GM13976 (cell line): ENCODE data around the gene SRGAP1.

Experiments used
- DNase-seq: peaks from one replicate; pipeline ENCODE4 v3.0.0; 2012; ENCODE audit warnings: low spot score
- in situ Hi-C: fragments of 300-500 bp; cut with MboI; formaldehyde crosslinking; loops from one replicate; pipeline ENCODE4 v1.12.0; 2022; ENCODE audit warnings: low sequenced_read_pairs, mixed read lengths, inconsistent platforms; ENCODE audit not compliant: unreplicated experiment
- TF ChIP-seq, protein P1 (sequence below): IDR thresholded peaks from 2 replicates; pipeline ENCODE4 v1.5.1; 2012; ENCODE audit warnings: borderline replicate concordance, mild to moderate bottlenecking; ENCODE audit not compliant: insufficient read depth; ENCODE audit errors: extremely low read depth, missing control alignments, control extremely low read depth

SRGAP1 gene

GRCh38 chr12:64139021-64139420 is 294.5 kb downstream of the SRGAP1 start:
- in situ Hi-C loops = no loop called here
- no peak for DNase-seq
- TF ChIP-seq, protein P1, sequence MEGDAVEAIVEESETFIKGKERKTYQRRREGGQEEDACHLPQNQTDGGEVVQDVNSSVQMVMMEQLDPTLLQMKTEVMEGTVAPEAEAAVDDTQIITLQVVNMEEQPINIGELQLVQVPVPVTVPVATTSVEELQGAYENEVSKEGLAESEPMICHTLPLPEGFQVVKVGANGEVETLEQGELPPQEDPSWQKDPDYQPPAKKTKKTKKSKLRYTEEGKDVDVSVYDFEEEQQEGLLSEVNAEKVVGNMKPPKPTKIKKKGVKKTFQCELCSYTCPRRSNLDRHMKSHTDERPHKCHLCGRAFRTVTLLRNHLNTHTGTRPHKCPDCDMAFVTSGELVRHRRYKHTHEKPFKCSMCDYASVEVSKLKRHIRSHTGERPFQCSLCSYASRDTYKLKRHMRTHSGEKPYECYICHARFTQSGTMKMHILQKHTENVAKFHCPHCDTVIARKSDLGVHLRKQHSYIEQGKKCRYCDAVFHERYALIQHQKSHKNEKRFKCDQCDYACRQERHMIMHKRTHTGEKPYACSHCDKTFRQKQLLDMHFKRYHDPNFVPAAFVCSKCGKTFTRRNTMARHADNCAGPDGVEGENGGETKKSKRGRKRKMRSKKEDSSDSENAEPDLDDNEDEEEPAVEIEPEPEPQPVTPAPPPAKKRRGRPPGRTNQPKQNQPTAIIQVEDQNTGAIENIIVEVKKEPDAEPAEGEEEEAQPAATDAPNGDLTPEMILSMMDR = no peak

DNA sequence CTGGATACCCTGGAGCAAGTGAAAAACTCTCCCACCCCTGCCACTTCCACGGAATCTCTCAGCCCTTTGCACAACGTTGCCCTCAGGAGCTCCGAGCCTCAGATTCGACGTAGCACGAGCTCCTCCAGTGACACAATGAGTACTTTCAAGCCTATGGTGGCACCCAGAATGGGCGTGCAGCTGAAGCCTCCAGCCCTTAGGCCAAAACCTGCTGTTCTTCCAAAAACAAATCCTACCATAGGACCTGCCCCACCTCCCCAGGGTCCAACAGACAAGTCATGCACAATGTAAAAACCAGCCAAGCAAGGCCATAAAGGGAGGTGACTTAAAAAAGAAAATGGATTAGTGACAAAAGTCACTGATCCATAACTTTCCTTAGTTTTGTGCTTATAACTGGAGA is 297.9 kb downstream of the SRGAP1 start:
- DNase-seq = no peak
- TF ChIP-seq, protein P1 = no peak
- in situ Hi-C loops = no loop called here

GRCh38 chr12:64142784-64143183 is 298.3 kb downstream of the SRGAP1 start:
- TF ChIP-seq, protein P1 = no peak
- in situ Hi-C loops = no loop called here
- no peak for DNase-seq

GRCh38 chr12:64145226-64145625 is 300.7 kb downstream of the SRGAP1 start:
- TF ChIP-seq, protein P1 = no peak
- no peak for DNase-seq
- in situ Hi-C loops = no loop called here

DNA sequence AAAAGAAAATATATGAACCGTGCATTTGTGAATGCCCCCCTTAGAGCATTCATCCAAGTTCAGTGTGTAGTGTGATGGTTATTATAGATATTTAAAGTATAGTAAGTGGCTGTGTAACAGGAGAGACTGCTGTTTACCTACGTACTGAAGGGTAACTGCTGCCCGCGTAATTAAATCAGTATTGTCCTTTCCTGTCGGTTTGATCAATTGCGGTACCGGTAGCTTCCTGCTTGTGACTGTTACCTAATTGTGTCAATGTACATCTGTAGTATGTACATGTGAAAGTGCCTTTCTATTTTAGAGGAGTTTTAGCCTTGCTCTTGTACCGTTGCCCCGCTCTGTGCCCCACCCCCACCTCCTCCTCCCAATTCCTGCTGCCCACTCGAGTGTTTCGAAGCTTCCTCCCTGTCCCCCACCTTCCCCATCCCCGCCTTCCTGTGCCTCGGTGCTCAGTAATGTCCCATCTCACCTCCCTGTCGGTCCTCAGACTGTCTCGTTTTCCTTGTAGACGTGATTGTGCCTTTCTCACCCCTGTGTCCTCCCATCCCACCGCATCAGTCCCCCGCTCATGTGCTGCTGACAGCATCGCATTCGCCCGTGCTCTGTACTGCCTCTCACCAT is 302.6 kb downstream of the SRGAP1 start:
- DNase-seq = no peak
- TF ChIP-seq, protein P1 = no peak
- in situ Hi-C loops = no loop called here

DNA sequence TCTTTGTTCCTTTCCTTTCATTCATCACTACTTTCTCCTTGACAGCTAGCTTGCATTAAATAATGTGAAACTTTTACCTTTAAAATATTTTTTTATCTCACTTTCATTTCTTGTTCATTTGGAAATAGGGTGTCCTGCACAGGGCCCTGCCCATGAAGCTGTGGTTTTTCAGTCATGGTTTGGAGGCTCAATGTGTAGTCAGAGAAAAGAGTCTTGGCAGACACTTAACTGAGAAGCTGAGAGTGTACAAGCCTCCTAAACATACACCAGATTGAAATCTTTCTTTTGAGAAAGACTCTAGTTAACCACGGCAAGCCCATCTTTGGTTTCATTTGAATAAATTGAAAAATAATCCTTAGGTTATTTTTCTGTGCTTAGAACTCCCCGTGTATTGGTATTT is 303.4 kb downstream of the SRGAP1 start:
- TF ChIP-seq, protein P1 = no peak
- no peak for DNase-seq
- in situ Hi-C loops = no loop called here
